Thoracic aorta (tissue), 2 donors: ENCODE data around the gene DNM1. TPM values are rescaled to one million over a fixed set of nuclear protein-coding genes. Genes with fewer than 3 reads are reported as not detected.

Source experiments
- ATAC-seq: fragments of 150-250 bp; one replicate; pipeline ENCODE4 v1.8.0; 2017; ENCODE audit warnings: low read depth; ENCODE audit not compliant: insufficient number of reproducible peaks, low FRiP score
- DNase-seq: peaks from one replicate; pipeline ENCODE4 v3.0.0-alpha.2; 2020; ENCODE audit warnings: low spot score
- H3K27ac ChIP-seq, 2 donors: fragments of 200-600 bp; sonication (generic); 1 replicate in 1 of 2; 2 replicates in 1 of 2; pipeline ENCODE4 v1.5.1; 2016; ENCODE audit warnings: mild to moderate bottlenecking in 2 of 2, moderate library complexity in 2 of 2
- H3K27me3 ChIP-seq: fragments of 200-600 bp; sonication (generic); replicated peaks from 2 replicates; pipeline ENCODE4 v1.6.0; 2016; ENCODE audit warnings: mild to moderate bottlenecking; ENCODE audit not compliant: insufficient read depth
- H3K36me3 ChIP-seq: fragments of 200-600 bp; sonication (generic); one replicate; pipeline ENCODE4 v1.5.1; 2016
- H3K4me1 ChIP-seq, 2 donors: fragments of 200-600 bp; sonication (generic); 1 replicate in 1 of 2; 2 replicates in 1 of 2; pipeline versions ENCODE4 v1.5.1 to v1.6.0; 2016; ENCODE audit warnings: low read depth in 2 of 2, mild to moderate bottlenecking in 1 of 2; ENCODE audit not compliant: control insufficient read depth in 1 of 2
- H3K4me3 ChIP-seq: fragments of 200-600 bp; sonication (generic); 2 replicates; pipeline ENCODE4 v1.5.1; 2016; ENCODE audit warnings: mild to moderate bottlenecking
- H3K9me3 ChIP-seq: fragments of 200-600 bp; sonication (generic); 2 replicates; pipeline ENCODE4 v1.5.1; 2016
- total RNA-seq, 2 donors: library from RNA; depleted of rRNA; stranded (reverse); fragments of >200 nt; gene quantifications; one replicate each; pipeline versions ENCODE4 v1.1.0 to v1.2.3, GENCODE V29; 2016
- TF ChIP-seq, protein P1 (sequence below): fragments of 200-600 bp; sonication (generic); IDR thresholded peaks from one replicate; pipeline ENCODE4 v1.5.1; 2019; ENCODE audit warnings: antibody characterized with exemption

DNM1 gene
- total RNA-seq, 2 donors from 2014 or later = 7.2 to 9.7 TPM

DNA sequence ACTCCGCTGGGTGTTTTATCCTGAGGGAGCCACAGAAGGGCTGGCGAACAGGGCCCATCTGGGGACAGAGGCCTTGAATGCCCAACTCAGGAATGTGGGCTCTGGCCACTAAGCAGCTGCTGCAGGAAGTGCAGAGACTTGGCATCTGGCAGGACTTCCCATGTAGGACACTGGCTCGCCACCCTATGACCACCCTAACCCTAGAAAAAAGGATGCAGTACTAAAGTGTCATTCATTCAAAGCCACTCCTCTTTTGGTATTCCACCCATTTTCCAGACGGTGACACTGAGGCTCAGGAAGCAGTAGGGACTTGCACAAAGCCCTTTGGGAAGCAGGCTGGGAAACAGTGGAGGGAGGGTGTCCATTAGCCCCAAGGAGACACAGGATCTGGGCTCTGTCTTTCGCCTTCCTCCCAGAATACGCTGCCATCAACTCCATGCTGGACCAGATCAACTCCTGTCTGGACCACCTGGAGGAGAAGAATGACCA lies 40.1 kb upstream of the DNM1 start:
- peaks cover 34% of the 10 kb centered on the region for H3K36me3 ChIP-seq
- TF ChIP-seq, protein P1, sequence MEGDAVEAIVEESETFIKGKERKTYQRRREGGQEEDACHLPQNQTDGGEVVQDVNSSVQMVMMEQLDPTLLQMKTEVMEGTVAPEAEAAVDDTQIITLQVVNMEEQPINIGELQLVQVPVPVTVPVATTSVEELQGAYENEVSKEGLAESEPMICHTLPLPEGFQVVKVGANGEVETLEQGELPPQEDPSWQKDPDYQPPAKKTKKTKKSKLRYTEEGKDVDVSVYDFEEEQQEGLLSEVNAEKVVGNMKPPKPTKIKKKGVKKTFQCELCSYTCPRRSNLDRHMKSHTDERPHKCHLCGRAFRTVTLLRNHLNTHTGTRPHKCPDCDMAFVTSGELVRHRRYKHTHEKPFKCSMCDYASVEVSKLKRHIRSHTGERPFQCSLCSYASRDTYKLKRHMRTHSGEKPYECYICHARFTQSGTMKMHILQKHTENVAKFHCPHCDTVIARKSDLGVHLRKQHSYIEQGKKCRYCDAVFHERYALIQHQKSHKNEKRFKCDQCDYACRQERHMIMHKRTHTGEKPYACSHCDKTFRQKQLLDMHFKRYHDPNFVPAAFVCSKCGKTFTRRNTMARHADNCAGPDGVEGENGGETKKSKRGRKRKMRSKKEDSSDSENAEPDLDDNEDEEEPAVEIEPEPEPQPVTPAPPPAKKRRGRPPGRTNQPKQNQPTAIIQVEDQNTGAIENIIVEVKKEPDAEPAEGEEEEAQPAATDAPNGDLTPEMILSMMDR = no peak
- H3K4me1 ChIP-seq = peaks cover 12 to 25% of the 10 kb centered on the region in 2 donors
- ATAC-seq (no peak), DNase-seq (no peak)
- no peak overlapping the region for H3K4me3 ChIP-seq
- no peaks in the 10 kb centered on the region for H3K27me3 ChIP-seq
- H3K27ac ChIP-seq = no peak overlapping the region
- no peaks in the 10 kb centered on the region for H3K9me3 ChIP-seq

DNA sequence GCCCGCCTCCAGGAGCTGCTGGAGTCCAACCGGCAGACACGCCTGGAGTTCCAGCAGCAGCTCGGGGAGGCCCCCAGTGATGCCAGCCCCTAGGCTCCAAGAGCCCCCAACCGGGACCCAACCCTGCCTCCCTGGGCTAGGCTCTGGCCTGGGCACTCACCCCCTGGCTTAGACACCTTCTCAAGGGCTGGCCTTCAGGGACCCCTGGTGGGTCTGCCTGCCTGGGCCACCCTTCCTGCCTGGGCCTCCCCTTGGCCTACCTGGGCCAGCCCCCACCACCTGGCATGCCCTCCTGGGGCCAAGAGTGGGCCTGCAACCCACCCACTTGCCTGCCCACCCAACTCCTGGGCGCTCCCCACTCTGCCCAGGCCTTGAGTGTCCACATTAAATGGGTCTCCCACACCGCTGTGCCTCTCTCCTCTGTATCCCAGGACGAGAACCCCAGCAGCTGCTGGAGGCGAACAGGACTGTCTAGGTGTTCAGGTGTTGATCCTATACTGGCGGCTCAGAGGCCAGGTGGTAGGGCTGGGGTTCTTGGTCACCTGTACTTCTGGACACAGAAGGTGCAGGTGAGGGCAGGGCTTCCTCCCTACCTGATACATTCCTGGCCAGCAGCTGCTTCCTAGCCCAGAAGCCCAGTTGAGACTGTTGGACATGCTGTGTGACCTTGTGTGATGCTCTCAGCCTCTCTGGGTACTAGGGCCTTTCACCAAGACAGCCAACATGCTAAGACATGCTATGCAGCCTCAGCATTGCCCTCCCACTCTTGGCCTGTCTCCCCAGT lies 39.5 kb upstream of the DNM1 start:
- no peak overlapping the region for H3K27ac ChIP-seq
- ATAC-seq (no peak), DNase-seq (no peak)
- H3K9me3 ChIP-seq = no peaks in the 10 kb centered on the region
- H3K36me3 ChIP-seq = peaks cover 34% of the 10 kb centered on the region
- peaks cover 12 to 25% of the 10 kb centered on the region in 2 donors for H3K4me1 ChIP-seq
- no peak overlapping the region for H3K4me3 ChIP-seq
- H3K27me3 ChIP-seq = no peaks in the 10 kb centered on the region
- TF ChIP-seq, protein P1 = no peak

DNA sequence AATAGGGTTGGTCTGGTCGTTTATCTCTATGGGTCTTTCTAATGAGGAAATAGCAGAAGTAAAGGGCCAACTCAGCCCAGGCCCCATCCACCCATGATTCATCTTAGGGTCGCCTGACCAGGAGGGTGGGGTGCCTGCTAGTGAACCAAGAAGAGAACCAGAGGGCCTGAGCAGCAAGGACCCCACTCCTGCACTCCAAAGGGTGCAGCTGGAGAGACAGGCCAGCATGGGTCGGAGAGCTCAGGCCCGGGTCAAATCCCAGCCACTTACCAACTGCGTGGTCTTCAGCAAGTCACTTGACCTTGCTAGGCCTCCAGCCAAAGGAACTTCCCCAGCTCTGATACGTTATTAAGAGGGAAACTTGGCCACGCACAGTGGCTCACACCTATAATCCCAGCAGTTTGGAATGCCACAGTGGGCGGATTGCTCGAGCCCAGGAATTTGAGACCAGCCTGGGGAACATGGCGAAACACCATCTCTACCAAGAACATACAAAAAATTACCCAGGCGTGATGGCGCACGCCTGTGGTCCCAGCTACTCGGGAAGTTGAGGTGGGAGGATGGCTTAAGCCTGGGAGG lies 38.8 kb upstream of the DNM1 start:
- ATAC-seq (no peak), DNase-seq (no peak)
- TF ChIP-seq, protein P1 = no peak
- H3K36me3 ChIP-seq = peaks cover 39% of the 10 kb centered on the region
- no peak overlapping the region for H3K27ac ChIP-seq
- H3K4me1 ChIP-seq = peaks cover 12 to 25% of the 10 kb centered on the region in 2 donors
- H3K9me3 ChIP-seq = no peaks in the 10 kb centered on the region
- no peak overlapping the region for H3K4me3 ChIP-seq
- H3K27me3 ChIP-seq = no peaks in the 10 kb centered on the region

DNA sequence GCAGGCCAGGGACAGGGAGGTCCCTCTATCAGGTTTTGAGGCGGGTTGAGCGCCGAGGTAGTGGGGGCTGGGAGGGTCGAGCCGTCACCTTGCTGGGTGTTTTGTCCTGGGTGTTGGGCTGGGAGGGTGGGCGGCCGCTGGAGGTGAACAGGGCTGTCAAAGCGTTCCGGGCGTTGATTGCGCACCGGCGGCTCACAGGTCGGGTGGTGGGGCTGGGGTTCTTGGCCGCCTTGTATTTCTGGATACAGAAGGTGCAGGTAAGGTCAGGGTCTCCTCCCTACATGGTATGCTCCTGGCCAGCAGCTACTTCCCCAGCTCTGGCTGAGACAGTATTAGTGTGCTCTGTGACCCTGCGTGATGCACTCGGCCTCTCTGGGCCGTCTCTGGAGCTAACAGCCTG lies 37.0 kb upstream of the DNM1 start:
- no peak for ATAC-seq
- TF ChIP-seq, protein P1 = no peak
- H3K27ac ChIP-seq = no peak overlapping the region
- no peaks in the 10 kb centered on the region for H3K9me3 ChIP-seq
- H3K4me3 ChIP-seq = no peak overlapping the region
- peaks cover 50% of the 10 kb centered on the region for H3K36me3 ChIP-seq
- peaks cover 7 to 18% of the 10 kb centered on the region in 2 donors for H3K4me1 ChIP-seq
- H3K27me3 ChIP-seq = no peaks in the 10 kb centered on the region
- DNase-seq = no peak

GRCh38 chr9:128167209-128167608 lies 36.0 kb upstream of the DNM1 start:
- TF ChIP-seq, protein P1 = no peak
- Histone ChIP-seq H3K4me1 (peaks cover 0 to 8% of the 10 kb centered on the region in 2 donors), H3K4me3 (no peak overlapping the region), H3K27me3 (no peaks in the 10 kb centered on the region), H3K27ac (no peak overlapping the region), H3K9me3 (no peaks in the 10 kb centered on the region), H3K36me3 (peaks cover 50% of the 10 kb centered on the region)
- ATAC-seq (no peak), DNase-seq (no peak)
